Osteoblast (primary cell): Measurements from ENCODE around the gene SYT8. TPM values are rescaled to one million over a fixed set of nuclear protein-coding genes. Genes with fewer than 3 reads are reported as not detected.

Source experiments
- DNase-seq: peaks from one replicate; pipeline ENCODE4 v3.0.0; 2011; ENCODE audit warnings: low spot score, mixed read lengths; ENCODE audit not compliant: insufficient read length; ENCODE audit errors: missing footprints
- H2AFZ ChIP-seq: 2 replicates; pipeline ENCODE4 v1.6.0; 2011; ENCODE audit warnings: mild to moderate bottlenecking, low read length
- H3K27ac ChIP-seq: 2 replicates; pipeline ENCODE4 v1.5.1; 2011; ENCODE audit warnings: mild to moderate bottlenecking, low read depth, low read length, moderate library complexity
- H3K27me3 ChIP-seq: 2 replicates; pipeline ENCODE4 v1.6.0; 2012; ENCODE audit warnings: mild to moderate bottlenecking, control low read depth, inconsistent platforms, low read length, moderate library complexity; ENCODE audit not compliant: insufficient read depth
- H3K36me3 ChIP-seq: 2 replicates; pipeline ENCODE4 v1.5.1; 2011; ENCODE audit warnings: mild to moderate bottlenecking, low read length, control low read depth, moderate library complexity; ENCODE audit not compliant: insufficient read depth
- H3K4me1 ChIP-seq: 2 replicates; pipeline ENCODE4 v1.5.1; 2011; ENCODE audit warnings: mild to moderate bottlenecking, low read length, control low read depth, moderate library complexity; ENCODE audit not compliant: insufficient read depth
- H3K4me2 ChIP-seq: 2 replicates; pipeline ENCODE4 v1.6.0; 2011; ENCODE audit warnings: mild to moderate bottlenecking, low read length; ENCODE audit not compliant: insufficient read depth
- H3K4me3 ChIP-seq: fragments of 200-600 bp; sonication (generic); 3 replicates; pipeline ENCODE4 v1.5.1; 2012; ENCODE audit warnings: mild to moderate bottlenecking, low read length, inconsistent platforms; ENCODE audit not compliant: insufficient read depth
- H3K79me2 ChIP-seq: 2 replicates; pipeline ENCODE4 v1.6.0; 2012; ENCODE audit warnings: mild to moderate bottlenecking, low read length, control low read depth, inconsistent platforms; ENCODE audit not compliant: insufficient read depth
- H3K9me3 ChIP-seq: 2 replicates; pipeline ENCODE4 v1.5.1; 2011; ENCODE audit warnings: low read depth, low read length, control low read depth
- H4K20me1 ChIP-seq: 2 replicates; pipeline ENCODE4 v1.6.0; 2012; ENCODE audit warnings: mild to moderate bottlenecking, low read length, control low read depth; ENCODE audit not compliant: insufficient read depth
- CTCF ChIP-seq: IDR thresholded peaks from 2 replicates; pipeline ENCODE4 v1.5.1; 2011; ENCODE audit warnings: mild to moderate bottlenecking, low read depth, low read length, moderate library complexity; ENCODE audit errors: extremely low read depth
- total RNA-seq: library from RNA; depleted of rRNA; stranded (reverse); fragments of >200 nt; gene quantifications from 2 replicates; pipeline ENCODE4 v1.2.3, GENCODE V29; 2012

SYT8 gene
- total RNA-seq, 1 donor = 0.36 TPM

- H3K4me1 ChIP-seq = no peaks in the 10 kb centered on the region
- no peak overlapping the region for H2AFZ ChIP-seq
- H3K4me3 ChIP-seq = no peak overlapping the region
- no peaks in the 10 kb centered on the region for H3K36me3 ChIP-seq
- no peak overlapping the region for H3K4me2 ChIP-seq
- no peak overlapping the region for H3K27ac ChIP-seq
- no peaks in the 10 kb centered on the region for H3K79me2 ChIP-seq
- no peak for DNase-seq
- no peaks in the 10 kb centered on the region for H4K20me1 ChIP-seq
- no peaks in the 10 kb centered on the region for H3K9me3 ChIP-seq
- TF ChIP-seq CTCF = no peak
- no peaks in the 10 kb centered on the region for H3K27me3 ChIP-seq
Observed at GRCh38 chr11:1852271-1852876, 17.6 kb downstream of the SYT8 start.

- Histone ChIP-seq H2AFZ (no peak within 1 kb of the TSS), H3K9me3 (no peaks in the 10 kb centered on the region), H3K4me1 (no peaks in the 10 kb centered on the region), H3K27me3 (no peaks in the 10 kb centered on the region), H3K4me3 (no peak within 1 kb of the TSS), H3K79me2 (no peaks in the 10 kb centered on the region), H4K20me1 (no peaks in the 10 kb centered on the region), H3K27ac (no peak within 1 kb of the TSS), H3K4me2 (no peak within 1 kb of the TSS), H3K36me3 (no peaks in the 10 kb centered on the region)
- TF ChIP-seq CTCF = no peak
- DNase-seq = no peak
Observed at GRCh38 chr11:1852877-1853276, 18.1 kb downstream of the SYT8 start, which contains the start of gene LSP1. Gene LSP1 (plus strand): TSS chr11:1853084. CDS start chr11:1853145, 61 bp downstream.

GRCh38 chr11:1853376-1854131 is 18.8 kb downstream of the SYT8 start:
- no peak overlapping the region for H2AFZ ChIP-seq
- no peaks in the 10 kb centered on the region for H3K36me3 ChIP-seq
- H3K4me3 ChIP-seq = no peak overlapping the region
- no peak overlapping the region for H3K27ac ChIP-seq
- DNase-seq = no peak
- no peak overlapping the region for H3K4me2 ChIP-seq
- no peaks in the 10 kb centered on the region for H3K4me1 ChIP-seq
- H3K79me2 ChIP-seq = no peaks in the 10 kb centered on the region
- H4K20me1 ChIP-seq = no peaks in the 10 kb centered on the region
- no peaks in the 10 kb centered on the region for H3K9me3 ChIP-seq
- H3K27me3 ChIP-seq = no peaks in the 10 kb centered on the region
- TF ChIP-seq CTCF = no peak

- Histone ChIP-seq H3K4me1 (no peaks in the 10 kb centered on the region), H3K36me3 (no peaks in the 10 kb centered on the region), H2AFZ (no peak overlapping the region), H3K4me2 (no peak overlapping the region), H3K9me3 (no peaks in the 10 kb centered on the region), H3K79me2 (no peaks in the 10 kb centered on the region), H4K20me1 (no peaks in the 10 kb centered on the region), H3K27ac (no peak overlapping the region), H3K27me3 (no peaks in the 10 kb centered on the region), H3K4me3 (no peak overlapping the region)
- DNase-seq = no peak
- no peak for TF ChIP-seq CTCF
Observed at GRCh38 chr11:1854132-1854948, 19.6 kb downstream of the SYT8 start.
